Measurements from ENCODE around the gene MAN1A2.

GRCh38 chr1:117453958-117454357, 86.7 kb downstream of the MAN1A2 start:
- TF ChIP-seq CTCF (IDR thresholded peaks at IDR 0.05; ENCODE audit: borderline replicate concordance, extremely low read depth, low read length, poor library complexity, severe bottlenecking) (no peak), EZH2 (IDR thresholded peaks at IDR 0.05; ENCODE audit: borderline replicate concordance, low read depth, low read length, severe bottlenecking) (no peak)

Data from DND-41 (cell line).